ENCODE results near the gene MBOAT7. TPM values are rescaled to one million over a fixed set of nuclear protein-coding genes. Genes with fewer than 3 reads are reported as not detected.
"Not testable (repeated sequence)": the region's sequence is repeated elsewhere in the genome, so short reads cannot be mapped to it uniquely, and the experiment has no call there.

The MBOAT7 gene
- total RNA-seq, 1 experiment from 2014 or later = 85.6 TPM

- H4K20me1 ChIP-seq (ENCODE audit: insufficient read depth, low read depth, low read length) = peaks cover 12% of the 10 kb centered on the region
- no peaks in the 10 kb centered on the region for H3K27me3 ChIP-seq (ENCODE audit: low read length)
- peaks cover 17% of the 10 kb centered on the region for H3K4me1 ChIP-seq (ENCODE audit: low read length)
- H3K9me3 ChIP-seq (ENCODE audit: low read length) = no peaks in the 10 kb centered on the region
- H3K4me2 ChIP-seq (ENCODE audit: low read depth, low read length, poor library complexity, severe bottlenecking) = no peak overlapping the region
- H3K9ac ChIP-seq (ENCODE audit: low read length) = no peak overlapping the region
- DNase-seq = no peak
- H3K9me2 ChIP-seq (replicated peaks; ENCODE audit: insufficient read depth, low read length) = no peaks in the 10 kb centered on the region
- H2AFZ ChIP-seq (ENCODE audit: low read length) = no peak overlapping the region
- H3K79me2 ChIP-seq (ENCODE audit: low read length) = no peaks in the 10 kb centered on the region
- H3K4me3 ChIP-seq (ENCODE audit: low read length) = no peak overlapping the region
- H3K27ac ChIP-seq (ENCODE audit: low read length) = no peak overlapping the region
- peaks cover 17% of the 10 kb centered on the region for H3K36me3 ChIP-seq (ENCODE audit: insufficient read depth, low read length)
These were observed 10.0 kb downstream of the MBOAT7 start for GRCh38 chr19:54179262-54179852.

GRCh38 chr19:54178581-54179261 lies 10.7 kb downstream of the MBOAT7 start:
- Histone ChIP-seq H3K79me2 (ENCODE audit: low read length) (no peaks in the 10 kb centered on the region), H3K9me3 (ENCODE audit: low read length) (no peaks in the 10 kb centered on the region), H3K4me3 (ENCODE audit: low read length) (no peak overlapping the region), H3K9me2 (replicated peaks; ENCODE audit: insufficient read depth, low read length) (no peaks in the 10 kb centered on the region), H3K4me1 (ENCODE audit: low read length) (peaks cover 18% of the 10 kb centered on the region), H3K27ac (ENCODE audit: low read length) (no peak overlapping the region), H2AFZ (ENCODE audit: low read length) (no peak overlapping the region), H3K36me3 (ENCODE audit: insufficient read depth, low read length) (peaks cover 17% of the 10 kb centered on the region), H4K20me1 (ENCODE audit: insufficient read depth, low read depth, low read length) (peaks cover 18% of the 10 kb centered on the region), H3K9ac (ENCODE audit: low read length) (no peak overlapping the region), H3K27me3 (ENCODE audit: low read length) (no peaks in the 10 kb centered on the region), H3K4me2 (ENCODE audit: low read depth, low read length, poor library complexity, severe bottlenecking) (no peak overlapping the region)
- peak; percentile 82 for DNase-seq

GRCh38 chr19:54173951-54174834 lies 15.2 kb downstream of the MBOAT7 start:
- Histone ChIP-seq H3K4me3 (ENCODE audit: low read length) (no peak overlapping the region), H3K9ac (ENCODE audit: low read length) (no peak overlapping the region), H3K4me2 (ENCODE audit: low read depth, low read length, poor library complexity, severe bottlenecking) (no peak overlapping the region), H3K4me1 (ENCODE audit: low read length) (peaks cover 15% of the 10 kb centered on the region), H3K27ac (ENCODE audit: low read length) (no peak overlapping the region), H3K27me3 (ENCODE audit: low read length) (no peaks in the 10 kb centered on the region), H4K20me1 (ENCODE audit: insufficient read depth, low read depth, low read length) (peaks cover 24% of the 10 kb centered on the region), H3K36me3 (ENCODE audit: insufficient read depth, low read length) (peaks cover 17% of the 10 kb centered on the region), H3K9me2 (replicated peaks; ENCODE audit: insufficient read depth, low read length) (no peaks in the 10 kb centered on the region), H2AFZ (ENCODE audit: low read length) (no peak overlapping the region), H3K79me2 (ENCODE audit: low read length) (no peaks in the 10 kb centered on the region), H3K9me3 (ENCODE audit: low read length) (no peaks in the 10 kb centered on the region)
- no peak for DNase-seq

- Histone ChIP-seq H3K9ac (ENCODE audit: low read length) (no peak overlapping the region), H3K9me2 (replicated peaks; ENCODE audit: insufficient read depth, low read length) (no peaks in the 10 kb centered on the region), H3K4me2 (ENCODE audit: low read depth, low read length, poor library complexity, severe bottlenecking) (no peak overlapping the region), H2AFZ (ENCODE audit: low read length) (no peak overlapping the region), H3K9me3 (ENCODE audit: low read length) (no peaks in the 10 kb centered on the region), H3K4me3 (ENCODE audit: low read length) (no peak overlapping the region), H3K4me1 (ENCODE audit: low read length) (peaks cover 12% of the 10 kb centered on the region), H3K27me3 (ENCODE audit: low read length) (no peaks in the 10 kb centered on the region), H3K36me3 (ENCODE audit: insufficient read depth, low read length) (peaks cover 11% of the 10 kb centered on the region), H3K79me2 (ENCODE audit: low read length) (no peaks in the 10 kb centered on the region), H4K20me1 (ENCODE audit: insufficient read depth, low read depth, low read length) (peaks cover 18% of the 10 kb centered on the region), H3K27ac (ENCODE audit: low read length) (no peak overlapping the region)
- DNase-seq = no peak
These were observed 16.1 kb downstream of the MBOAT7 start for GRCh38 chr19:54173359-54173699.

GRCh38 chr19:54172471-54173358 lies 16.7 kb downstream of the MBOAT7 start, which contains the start of gene TMC4:
Gene TMC4, minus strand, starts transcription at chr19:54173160. Its CDS starts 43 bp downstream, at chr19:54173117.
- peaks cover 7% of the 10 kb centered on the region for H3K36me3 ChIP-seq (ENCODE audit: insufficient read depth, low read length)
- H3K27ac ChIP-seq (ENCODE audit: low read length) = no peak within 1 kb of the TSS
- no peak within 1 kb of the TSS for H3K9ac ChIP-seq (ENCODE audit: low read length)
- H3K9me3 ChIP-seq (ENCODE audit: low read length) = no peaks in the 10 kb centered on the region
- DNase-seq = peak; percentile 77
- no peak within 1 kb of the TSS for H3K4me3 ChIP-seq (ENCODE audit: low read length)
- H4K20me1 ChIP-seq (ENCODE audit: insufficient read depth, low read depth, low read length) = peaks cover 18% of the 10 kb centered on the region
- no peaks in the 10 kb centered on the region for H3K79me2 ChIP-seq (ENCODE audit: low read length)
- H3K27me3 ChIP-seq (ENCODE audit: low read length) = no peaks in the 10 kb centered on the region
- H3K4me1 ChIP-seq (ENCODE audit: low read length) = peaks cover 13% of the 10 kb centered on the region
- no peak within 1 kb of the TSS for H2AFZ ChIP-seq (ENCODE audit: low read length)
- H3K9me2 ChIP-seq (replicated peaks; ENCODE audit: insufficient read depth, low read length) = no peaks in the 10 kb centered on the region
- no peak within 1 kb of the TSS for H3K4me2 ChIP-seq (ENCODE audit: low read depth, low read length, poor library complexity, severe bottlenecking)

- H2AFZ ChIP-seq (ENCODE audit: low read length); H3K27me3 ChIP-seq (ENCODE audit: low read length); H3K79me2 ChIP-seq (ENCODE audit: low read length); H3K4me3 ChIP-seq (ENCODE audit: low read length); H3K9me2 ChIP-seq (replicated peaks; ENCODE audit: insufficient read depth, low read length); H3K9ac ChIP-seq (ENCODE audit: low read length); DNase-seq; H3K4me2 ChIP-seq (ENCODE audit: low read depth, low read length, poor library complexity, severe bottlenecking); H3K36me3 ChIP-seq (ENCODE audit: insufficient read depth, low read length); H3K27ac ChIP-seq (ENCODE audit: low read length); H3K9me3 ChIP-seq (ENCODE audit: low read length): not testable (repeated sequence)
- H4K20me1 ChIP-seq (ENCODE audit: insufficient read depth, low read depth, low read length) = peaks cover 18% of the 10 kb centered on the region
- H3K4me1 ChIP-seq (ENCODE audit: low read length) = peaks cover 13% of the 10 kb centered on the region
These were observed 17.5 kb downstream of the MBOAT7 start for GRCh38 chr19:54171736-54172431.

GRCh38 chr19:54169149-54169740 lies 20.1 kb downstream of the MBOAT7 start:
- DNase-seq = no peak
- Histone ChIP-seq H3K36me3 (ENCODE audit: insufficient read depth, low read length) (no peaks in the 10 kb centered on the region), H3K9me3 (ENCODE audit: low read length) (no peaks in the 10 kb centered on the region), H4K20me1 (ENCODE audit: insufficient read depth, low read depth, low read length) (peaks cover 21% of the 10 kb centered on the region), H2AFZ (ENCODE audit: low read length) (no peak overlapping the region), H3K27ac (ENCODE audit: low read length) (no peak overlapping the region), H3K4me3 (ENCODE audit: low read length) (no peak overlapping the region), H3K4me2 (ENCODE audit: low read depth, low read length, poor library complexity, severe bottlenecking) (no peak overlapping the region), H3K27me3 (ENCODE audit: low read length) (no peaks in the 10 kb centered on the region), H3K79me2 (ENCODE audit: low read length) (no peaks in the 10 kb centered on the region), H3K9me2 (replicated peaks; ENCODE audit: insufficient read depth, low read length) (no peaks in the 10 kb centered on the region), H3K4me1 (ENCODE audit: low read length) (peaks cover 13% of the 10 kb centered on the region), H3K9ac (ENCODE audit: low read length) (no peak overlapping the region)

Data from Karpas-422 (cell line).